Left hindlimb (tissue), 1 donor: ENCODE data around the gene PRSS8.
"Not testable (repeated sequence)": the region's sequence is repeated elsewhere in the genome, so short reads cannot be mapped to it uniquely, and the experiment has no call there.

Experiments
- DNase-seq: peaks from one replicate; pipeline ENCODE4 v3.0.0-alpha.2; 2018

The PRSS8 gene

DNA sequence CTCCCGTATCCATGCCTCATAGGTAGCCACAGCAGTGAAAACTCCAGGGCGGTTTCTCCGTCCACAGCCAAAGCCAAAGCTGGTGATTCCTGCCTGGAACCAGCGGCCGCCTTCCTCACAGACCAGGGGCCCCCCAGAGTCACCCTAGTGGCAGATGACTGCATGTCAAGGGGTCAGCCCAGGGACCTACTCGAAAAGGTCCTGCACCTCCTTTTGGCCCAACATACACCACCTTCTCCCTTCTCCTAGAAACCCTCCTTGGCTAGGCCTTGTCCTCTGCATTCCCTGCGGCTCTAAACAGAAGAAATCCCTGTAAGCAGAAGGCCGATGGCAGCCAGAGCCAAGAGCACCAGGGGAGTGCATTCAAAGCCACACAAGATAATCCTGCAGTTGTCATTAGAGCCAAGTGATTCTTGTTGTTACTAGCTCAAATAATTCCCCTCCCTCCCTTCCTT, 8.2 kb upstream of the PRSS8 start:
- DNase-seq = no peak

DNA sequence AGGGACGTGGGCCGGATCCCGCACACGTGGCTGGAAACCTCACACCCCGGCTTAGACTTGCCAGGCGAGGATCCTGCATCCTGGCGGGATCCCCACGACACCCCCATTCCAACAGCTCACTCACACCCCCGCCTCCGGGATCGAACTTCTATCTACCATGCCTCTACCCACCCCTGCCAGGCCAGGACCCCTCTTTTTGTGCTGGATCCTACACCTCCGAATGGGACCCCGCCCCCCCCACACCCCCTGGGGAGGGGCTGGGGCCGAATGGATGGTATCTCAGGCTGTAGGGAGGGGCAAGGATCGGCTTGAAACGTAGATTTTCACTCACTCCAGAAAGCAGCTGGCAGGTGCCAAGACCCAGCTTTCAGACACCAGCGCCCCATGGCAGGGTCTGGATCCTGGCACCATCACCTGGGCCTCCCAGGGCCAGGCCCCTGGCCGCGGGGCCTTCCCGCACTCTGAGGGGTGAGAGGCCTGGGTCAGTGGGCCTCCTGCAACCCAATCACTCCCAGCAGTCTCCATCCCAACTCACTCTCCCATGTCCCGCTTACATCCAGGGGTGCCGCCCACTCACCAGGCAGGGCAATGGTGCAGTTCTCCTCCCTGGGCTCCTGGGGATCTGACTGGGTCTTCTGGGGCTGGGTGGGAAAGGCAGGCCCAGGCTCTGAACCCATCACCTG, 7.6 kb upstream of the PRSS8 start:
- peak; percentile 55 for DNase-seq

DNA sequence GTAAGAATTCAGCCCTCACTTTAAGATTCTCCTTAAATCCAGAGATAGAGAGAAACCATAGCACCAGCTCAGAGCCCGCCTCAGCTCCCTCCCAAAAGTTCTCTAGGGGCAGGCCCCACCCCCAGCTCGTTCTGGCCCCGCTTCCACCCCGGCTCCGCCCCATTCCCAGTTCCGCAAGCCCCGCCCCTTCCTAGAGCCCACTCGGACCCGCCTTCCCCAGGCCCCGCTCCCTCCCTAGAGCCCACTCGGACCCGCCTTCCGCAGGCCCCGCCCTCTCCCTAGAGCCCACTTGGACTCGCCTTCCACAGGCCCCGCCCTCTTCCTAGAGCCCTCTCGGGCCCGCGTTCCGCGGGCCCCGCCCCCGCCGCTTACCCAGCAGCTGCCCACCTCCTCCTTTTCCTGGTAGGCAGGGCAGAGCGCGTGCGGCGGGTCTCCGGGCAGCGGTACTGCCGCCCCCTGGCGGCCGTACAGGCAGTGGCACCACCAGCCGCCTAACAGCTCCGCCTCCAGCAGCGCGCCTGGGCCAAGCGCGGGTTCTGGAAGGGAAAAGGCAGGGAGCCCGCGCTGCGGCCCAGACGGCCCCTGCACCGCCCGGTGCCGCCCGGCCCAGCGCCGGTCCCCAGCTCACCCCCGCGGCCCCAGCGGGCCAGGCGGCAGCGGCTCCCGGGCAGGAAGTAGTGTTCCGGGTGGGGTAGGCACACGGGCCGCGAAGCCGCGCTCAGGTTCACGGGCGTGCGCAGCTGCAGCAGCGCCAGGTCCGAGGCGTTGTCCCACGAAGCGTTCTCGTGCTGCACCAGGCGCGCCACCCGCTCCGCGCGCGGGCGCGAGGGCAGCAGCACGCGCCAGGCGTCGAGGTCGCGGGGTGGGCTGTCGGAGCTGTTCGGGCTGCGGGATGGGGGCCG, 6.8 kb upstream of the PRSS8 start:
- DNase-seq = peak; percentile 100

DNA sequence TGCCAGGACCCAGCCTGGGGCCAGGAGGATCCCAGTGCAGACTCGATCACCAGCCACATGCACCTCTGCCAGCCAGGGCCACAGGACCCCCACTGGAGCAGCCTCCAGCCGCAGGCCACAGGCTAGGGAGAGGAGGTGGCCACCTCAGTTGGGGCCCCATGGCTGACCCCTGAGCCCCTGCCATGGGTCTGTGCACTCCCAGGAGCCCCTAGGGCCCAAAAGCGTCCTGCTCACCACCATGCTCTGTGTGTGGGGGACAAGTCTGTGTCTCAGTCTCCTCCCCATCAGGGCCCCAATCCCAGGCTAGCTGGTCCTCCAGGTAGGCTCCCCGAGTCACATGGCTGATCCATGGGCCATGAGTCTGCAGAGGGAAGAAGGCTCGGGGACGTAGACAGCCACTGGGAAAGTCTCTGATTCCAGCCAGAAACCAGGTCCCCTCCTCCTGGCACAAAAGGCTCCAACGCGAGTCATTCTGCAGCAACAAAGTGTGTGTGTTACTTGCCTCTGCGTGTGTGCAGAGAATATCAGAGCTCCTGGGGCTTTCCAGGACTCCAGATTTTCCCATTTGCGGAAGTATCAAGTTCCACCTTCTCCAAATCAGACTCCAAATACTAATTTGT, 6.1 kb upstream of the PRSS8 start:
- DNase-seq = peak; percentile 76

DNA sequence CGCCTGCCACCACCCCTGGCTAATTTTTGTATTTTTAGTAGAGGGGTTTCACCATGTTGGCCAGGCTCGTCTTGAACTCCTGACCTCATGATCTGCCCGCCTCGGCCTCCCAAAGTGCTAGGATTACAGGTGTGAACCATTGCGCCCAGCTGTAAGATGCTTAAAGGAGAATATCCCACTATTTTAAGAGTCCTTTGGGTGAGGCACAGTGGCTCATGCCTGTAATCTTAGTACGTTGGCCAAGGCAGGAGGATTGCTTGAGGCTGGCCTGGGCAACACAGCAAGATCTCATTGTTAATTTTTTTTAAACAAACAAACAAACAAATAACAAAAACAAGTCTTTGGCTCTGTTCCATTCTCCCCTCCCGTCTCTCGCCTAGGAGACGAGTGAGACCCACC, 5.5 kb upstream of the PRSS8 start:
- DNase-seq = not testable (repeated sequence)

DNA sequence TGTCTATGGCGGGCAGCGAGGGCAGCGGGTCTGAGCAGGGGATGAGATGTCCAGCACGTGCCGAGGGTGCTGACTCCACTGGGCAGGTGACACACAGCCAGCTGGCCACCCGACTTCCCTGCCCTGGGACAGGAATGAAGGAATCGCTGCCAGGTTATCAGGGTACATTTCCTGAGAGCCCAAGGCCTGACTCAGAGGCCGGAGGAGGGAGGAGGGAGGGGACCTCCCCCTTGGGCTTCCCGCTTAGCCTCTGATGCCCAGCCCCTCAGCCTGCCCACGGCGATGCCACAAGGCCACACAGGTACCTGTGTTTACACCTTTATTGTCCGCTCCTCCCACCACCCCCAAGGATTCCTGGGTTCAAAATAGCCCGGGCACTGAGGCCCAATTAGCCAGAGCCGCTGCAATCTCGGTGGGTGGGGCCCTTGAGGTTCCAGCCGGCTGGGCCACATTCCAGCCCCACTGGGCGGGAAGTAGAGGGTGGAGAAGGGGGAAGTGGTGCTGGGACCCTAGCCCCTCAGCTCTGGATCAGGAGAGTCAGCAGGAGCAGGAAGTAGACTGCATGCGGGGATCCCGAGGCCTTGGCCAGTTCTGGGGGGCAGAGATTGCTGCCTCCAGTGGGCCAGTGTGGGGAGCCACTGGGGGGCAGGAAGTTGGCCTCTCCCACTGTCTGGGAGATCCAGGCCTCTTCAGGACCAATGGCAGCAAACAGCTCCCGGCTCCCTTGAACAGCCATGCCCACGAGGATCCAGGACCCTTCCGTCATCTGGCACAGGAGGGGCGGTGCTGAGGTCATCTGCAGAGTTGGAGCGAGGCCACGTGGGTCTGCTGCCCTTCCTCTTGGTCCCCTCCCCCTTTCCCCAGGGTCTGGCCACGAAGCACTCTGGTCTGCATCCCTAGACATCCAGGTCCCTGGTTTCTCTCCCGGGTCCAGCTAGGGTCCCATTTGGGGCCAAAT, 3.4 kb upstream of the PRSS8 start:
- peak; percentile 27 for DNase-seq

DNA sequence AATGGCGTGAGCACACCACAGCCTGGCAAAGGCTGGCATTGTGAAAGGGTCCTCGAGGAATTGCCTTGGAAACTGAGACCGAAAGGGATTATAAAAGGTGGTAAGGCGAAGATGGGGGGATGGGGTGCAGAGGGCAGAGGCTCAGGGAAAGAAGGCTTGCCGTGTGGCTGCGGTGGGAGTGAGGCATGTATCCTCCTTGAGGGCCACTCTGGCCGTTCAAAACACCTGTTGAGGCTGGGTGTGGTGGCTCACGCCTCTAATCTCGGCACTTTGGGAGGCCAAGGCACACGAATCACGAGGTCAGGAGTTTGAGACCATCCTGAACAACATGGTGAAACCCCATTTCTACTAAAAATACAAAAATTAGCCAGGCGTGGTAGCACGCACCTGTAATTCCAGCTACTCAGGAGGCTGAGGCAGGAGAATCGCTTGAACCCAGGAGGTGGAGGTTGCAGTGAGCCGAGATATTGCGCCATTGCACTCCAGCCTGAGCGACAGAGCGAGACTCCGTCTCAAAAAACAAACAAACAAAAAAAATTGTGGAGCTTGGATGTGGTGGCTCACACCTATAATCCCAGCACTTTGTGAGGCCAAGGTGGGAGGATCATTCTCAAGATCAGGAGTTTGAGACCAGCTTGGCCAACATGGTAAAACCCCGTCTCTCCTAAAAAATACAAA, 1.4 kb upstream of the PRSS8 start:
- DNase-seq = peak; percentile 19

DNA sequence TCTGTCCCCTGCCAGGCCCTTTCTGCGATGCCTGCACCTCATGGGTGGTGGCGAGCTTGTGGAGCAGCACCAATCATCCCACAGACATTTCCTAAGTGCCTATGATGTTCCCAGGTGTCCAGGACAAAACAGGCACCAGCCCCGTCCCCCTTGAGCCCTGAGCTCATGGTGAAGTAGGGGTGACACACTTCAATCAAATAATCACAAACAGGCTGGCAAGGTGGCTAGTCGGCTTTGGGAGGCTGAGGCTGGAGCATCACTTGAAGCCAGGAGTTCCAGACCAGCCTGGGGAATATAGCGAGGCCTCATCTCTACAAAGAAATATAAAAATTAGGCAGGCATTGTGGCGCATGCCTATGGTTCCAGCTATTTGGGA, 748 bp upstream of the PRSS8 start:
- DNase-seq = no peak

DNA sequence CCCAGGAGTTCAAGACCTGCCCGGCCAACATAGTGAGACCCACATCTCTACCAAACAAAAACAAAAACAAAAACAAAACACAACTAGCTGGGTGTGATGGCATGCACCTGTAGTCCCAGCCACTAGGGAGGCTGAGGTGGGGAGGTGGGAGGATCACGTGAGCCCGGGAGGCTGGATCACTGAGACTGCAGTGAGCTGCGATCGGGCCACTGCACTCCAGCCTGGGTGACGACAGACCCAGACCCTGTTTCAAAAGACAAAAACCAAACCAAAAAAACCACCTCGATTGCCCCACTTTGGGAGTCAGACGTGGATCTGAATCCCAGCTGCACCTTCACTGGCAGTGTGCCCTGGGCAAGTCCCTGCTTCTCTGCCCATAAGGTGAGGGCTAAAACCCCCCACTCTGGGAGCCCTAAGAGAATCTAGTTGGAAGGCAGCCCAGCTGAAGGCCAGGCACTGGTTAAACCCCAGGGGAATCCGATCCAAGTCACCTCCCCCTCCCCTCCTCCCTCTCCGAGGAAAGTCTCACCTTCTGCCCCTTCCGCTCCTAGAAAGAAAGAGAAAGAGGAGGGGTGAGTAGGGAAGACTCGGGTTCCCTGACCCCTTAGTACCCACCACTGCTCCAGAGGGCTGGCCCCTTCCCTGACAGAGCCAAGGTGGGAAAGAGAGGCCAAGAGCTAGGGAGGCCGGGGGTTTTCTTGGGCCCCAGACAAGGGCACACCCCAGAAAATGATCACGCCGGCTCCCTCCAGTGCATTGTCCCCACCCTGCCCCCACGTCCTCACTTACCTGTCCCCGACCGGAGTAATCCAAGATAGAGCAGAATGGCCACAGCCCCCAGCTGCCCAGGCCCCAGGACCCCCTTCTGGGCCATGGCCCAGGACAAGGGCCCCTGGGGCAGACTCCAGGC, 647 bp downstream of the PRSS8 start:
- peak; percentile 26 for DNase-seq

DNA sequence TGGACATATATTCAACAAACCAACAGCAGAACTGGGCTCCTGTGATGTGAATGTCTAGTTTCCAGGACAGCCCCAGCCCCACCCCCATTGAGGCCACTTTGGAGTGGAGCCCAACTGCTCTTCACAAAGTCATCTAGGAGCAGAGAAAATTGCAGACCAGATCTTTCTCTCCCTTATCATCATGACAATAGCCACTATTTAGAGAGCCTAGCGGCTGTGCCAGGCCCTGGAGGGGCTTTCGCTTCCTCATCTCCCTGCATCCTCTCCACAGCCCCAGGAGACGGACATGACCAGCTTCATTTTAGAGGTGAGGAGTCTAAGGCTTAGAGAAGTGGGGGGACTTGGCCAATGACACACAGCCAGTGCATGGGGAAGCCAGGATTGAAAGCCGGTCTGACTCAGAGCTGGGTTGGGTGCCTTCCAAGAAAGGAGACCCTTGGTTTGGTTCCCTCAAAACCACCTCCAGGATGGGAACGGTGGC, 1.4 kb downstream of the PRSS8 start:
- DNase-seq = peak; percentile 38

DNA sequence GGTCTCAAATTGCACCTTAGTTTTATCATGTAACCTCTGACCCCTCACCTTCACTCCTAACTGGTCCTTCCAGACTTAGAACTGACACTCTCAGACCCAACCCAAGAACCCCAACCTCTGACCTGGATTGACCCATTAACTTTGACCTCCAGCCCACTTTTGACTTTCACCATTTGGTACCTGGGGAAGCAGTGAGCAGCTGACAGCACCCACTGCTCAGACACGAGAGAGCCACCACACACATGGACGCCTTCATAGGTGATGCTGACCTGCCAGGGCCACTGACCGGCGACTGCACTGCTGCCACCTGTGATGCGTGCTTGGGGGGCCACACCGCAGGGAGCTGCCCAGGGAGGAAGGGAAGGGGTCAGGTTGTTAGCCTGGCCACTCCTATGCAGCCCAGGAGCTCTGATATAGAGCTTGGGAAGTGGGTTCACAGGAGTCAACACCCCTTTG, 2.5 kb downstream of the PRSS8 start:
- no peak for DNase-seq

DNA sequence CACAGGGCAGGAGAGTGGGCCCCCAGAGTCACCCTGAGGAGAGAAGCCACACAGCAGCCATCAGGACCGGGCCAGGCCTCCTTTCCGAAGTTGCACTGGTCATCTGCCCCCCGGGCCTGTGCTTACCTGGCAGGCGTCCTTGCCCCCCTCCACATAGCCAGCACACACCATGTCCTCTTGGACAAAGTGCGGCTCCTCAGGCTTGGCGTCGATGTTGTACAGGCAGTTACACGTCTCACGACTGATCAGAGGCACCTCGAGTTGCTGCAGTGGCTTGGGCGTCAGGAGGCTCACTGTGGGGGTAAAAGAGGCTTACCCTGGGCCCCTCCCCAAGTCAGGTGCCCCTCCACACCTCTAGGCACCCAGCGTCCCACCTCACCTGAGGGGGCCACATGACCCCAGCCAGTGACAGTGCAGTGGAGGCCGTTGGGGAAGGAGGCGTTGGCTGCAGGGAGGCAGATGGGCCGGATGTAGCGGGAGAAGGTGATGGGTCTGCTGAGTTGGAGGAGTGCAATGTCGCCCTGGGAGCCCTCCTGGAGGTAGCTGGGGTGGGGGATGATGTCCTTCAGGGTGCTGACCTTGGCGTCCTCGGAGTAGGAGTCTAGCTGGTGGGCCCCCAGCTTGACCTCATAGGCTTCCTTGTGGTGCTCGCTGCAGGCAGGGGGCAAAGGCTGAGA, 3.1 kb downstream of the PRSS8 start:
- peak; percentile 27 for DNase-seq

DNA sequence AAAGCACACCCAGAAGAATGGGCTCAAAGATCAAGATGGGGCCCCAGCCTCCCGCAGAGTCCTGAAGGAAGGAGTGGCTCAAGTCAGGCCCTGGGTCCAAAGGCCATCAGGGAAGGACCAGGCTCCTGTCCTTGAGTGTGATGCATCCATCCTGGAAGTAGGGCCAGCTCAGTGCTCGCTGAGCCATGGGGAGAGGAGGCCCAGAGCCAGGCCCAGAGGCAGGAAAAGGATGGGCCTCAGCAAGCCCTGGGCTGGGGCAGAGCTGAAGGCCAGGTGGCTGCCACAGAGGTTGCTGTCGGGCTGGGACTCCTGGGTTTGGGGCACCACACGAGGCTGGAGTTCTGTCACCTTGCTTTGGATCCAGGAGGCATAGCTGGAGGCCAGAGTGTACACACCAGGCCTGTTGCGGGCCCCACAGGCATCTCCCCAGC, 3.7 kb downstream of the PRSS8 start:
- DNase-seq = peak; percentile 4

DNA sequence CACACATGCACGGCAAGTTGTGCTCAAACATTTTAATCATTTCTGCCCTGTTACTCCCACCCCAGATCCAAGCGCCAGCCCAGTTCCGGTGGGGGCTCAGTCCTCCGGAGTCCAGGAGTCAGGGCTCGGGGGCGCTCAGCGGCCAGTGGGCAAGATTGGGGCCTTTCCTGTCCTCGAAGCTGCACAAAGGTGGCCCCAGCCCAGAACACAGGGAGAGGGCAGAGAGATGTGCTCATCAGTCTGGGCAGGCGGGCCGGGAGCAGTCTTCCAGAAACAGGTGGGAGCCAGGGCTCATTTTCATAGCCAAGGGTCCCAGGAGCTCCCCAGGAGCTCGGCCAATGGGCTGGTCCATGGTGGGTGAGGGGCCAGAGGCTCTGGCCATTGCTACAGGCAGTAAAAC, 4.1 kb downstream of the PRSS8 start:
- peak; percentile 15 for DNase-seq

DNA sequence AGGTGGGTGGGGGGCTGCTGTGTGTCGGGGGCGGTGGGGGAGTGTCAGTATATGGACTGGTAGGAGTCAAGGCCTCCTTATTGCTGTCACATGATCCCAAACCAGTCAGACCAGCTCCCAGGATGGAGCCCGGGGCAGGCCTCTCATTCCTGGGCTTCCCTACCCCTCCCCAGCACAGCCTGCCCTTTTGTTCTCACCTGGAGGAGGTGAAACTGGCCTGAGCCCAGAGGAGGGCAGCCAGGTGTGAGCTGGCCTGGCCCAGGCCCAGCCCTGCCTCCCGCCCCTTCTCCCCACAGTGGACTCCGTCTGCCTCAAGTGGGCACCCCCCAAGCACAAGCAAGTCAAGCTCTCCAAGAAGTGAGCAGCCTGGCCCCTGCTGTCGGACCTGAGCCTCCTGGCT, 4.6 kb downstream of the PRSS8 start:
- no peak for DNase-seq

DNA sequence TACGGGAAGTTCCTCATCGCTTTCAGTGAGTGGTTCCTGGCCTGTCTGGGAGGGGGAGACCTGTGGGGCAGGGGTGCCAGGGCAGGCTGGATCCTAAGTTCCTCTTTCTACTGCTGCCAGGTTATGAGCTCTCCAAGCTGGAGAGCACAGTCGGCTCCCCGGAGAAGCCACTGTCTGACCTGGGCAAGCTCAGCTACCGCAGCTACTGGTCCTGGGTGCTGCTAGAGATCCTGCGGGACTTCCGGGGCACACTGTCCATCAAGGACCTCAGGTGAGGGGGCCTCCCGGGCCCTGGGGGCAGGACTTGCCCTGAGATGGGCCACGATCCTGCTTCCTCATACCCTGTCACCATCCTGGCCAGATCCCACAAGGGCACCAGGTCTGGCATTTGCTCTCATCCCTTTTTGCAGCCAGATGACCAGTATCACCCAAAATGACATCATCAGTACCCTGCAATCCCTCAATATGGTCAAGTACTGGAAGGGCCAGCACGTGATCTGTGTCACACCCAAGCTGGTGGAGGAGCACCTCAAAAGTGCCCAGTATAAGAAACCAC, 5.1 kb downstream of the PRSS8 start:
- DNase-seq = no peak

DNA sequence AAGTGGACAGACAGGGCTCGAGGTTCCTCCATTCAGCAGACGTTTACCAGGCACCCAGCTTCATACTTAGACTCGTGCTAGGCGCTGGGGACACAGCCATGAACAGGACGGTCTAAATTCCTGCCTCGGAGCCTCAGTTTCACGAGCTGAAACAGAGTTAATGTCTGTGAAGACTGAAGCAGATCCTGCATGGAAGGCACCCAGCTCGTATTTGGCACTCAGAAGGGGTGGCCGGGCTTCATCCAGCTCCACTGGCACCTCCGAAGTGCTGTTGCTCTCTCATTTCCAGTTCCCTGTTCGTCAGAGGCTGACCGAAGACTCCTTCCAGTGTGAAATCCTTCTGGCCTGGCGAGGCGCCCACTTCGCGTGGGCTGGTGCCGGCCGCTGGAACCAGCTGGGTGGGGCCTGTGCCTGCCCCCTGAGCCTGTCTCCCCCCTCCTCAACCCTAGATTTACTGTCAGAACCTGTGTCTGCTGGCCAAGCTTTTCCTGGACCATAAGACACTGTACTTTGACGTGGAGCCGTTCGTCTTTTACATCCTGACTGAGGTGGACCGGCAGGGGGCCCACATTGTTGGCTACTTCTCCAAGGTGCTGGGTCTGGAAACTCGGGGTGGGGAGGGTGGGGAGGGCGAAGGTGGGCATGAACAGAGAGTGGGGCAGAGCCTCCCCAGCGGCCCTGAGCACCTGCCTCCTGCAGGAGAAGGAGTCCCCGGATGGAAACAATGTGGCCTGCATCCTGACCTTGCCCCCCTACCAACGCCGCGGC, 5.8 kb downstream of the PRSS8 start:
- DNase-seq = no peak

DNA sequence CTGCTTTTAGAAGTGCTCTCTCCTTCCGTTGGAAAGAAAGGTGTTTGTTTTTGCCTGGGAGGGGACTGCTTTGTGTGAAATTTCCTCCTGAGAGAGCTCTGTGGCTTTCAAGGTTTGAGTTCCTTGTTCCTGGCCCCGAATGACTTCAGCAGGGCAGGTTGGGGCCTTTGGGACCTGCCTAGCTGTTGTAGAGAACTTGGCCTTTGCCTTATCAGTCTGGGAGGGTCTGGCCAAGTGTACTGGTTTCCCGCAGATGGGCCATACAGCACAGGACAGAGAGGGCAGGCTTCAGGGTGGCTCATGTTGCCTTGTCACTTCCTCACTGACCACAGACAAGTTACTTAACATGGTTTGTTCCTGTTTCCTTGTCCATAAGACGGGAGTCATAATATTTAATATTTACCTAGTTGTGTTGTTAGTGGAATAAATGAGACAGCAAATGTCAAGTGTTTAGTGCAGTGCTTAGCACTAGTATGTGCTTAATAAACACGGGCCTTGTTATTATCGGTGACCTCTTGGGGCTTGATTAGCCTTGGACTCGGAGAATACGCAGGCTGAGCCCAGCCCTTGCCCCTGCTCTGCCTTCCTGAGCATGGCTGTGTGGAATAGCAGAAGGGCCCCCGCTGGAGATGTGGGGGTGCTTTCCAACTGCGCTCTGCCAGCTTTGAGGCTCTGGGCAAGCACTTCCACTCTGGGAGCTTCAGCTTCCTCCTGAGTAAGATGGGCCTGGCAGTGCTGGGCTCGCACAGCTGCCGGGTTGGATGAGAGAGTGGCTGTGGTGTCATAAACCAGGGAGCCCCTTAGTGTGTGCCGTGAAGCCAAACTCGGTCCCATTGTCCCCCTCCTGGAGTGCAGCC, 6.6 kb downstream of the PRSS8 start:
- DNase-seq = no peak
